ENCODE results near the gene FLII.

- TF ChIP-seq CTCF (conservative IDR thresholded peaks at IDR 0.05 in 1 of 2, IDR thresholded peaks at IDR 0.05 in 1 of 2; ENCODE audit: low read depth in 1 of 2, low read length in 2 of 2) (no peak), EZH2 (IDR thresholded peaks at IDR 0.05; ENCODE audit: low read length, missing control alignments) (no peak)
Observed at GRCh38 chr17:18257268-18257981, 1.1 kb downstream of the FLII start.

Measured in fibroblast of lung (primary cell).